Esophagus squamous epithelium (tissue), 5 donors: ENCODE measurements around the gene HOXC9. TPM values are rescaled to one million over a fixed set of nuclear protein-coding genes. Genes with fewer than 3 reads are reported as not detected.

Source experiments
- DNase-seq: peaks from one replicate; lab custom pipeline; 2025; lab: John Stamatoyannopoulos, UW
- H3K27ac ChIP-seq, 4 donors: fragments of 200-600 bp; sonication (generic); one replicate each; pipeline ENCODE4 v1.5.1; 2016 to 2019; ENCODE audit warnings: mild to moderate bottlenecking in 1 of 4
- H3K27me3 ChIP-seq, 4 donors: fragments of 200-600 bp; sonication (generic); 1 replicate in 3 of 4; 2 replicates in 1 of 4; pipeline versions ENCODE4 v1.5.1 to v1.6.0; 2017 to 2021; ENCODE audit warnings: antibody characterized with exemption in 1 of 4
- H3K36me3 ChIP-seq, 3 donors: fragments of 200-600 bp; sonication (generic); one replicate each; pipeline ENCODE4 v1.5.1; 2016 to 2019
- H3K4me1 ChIP-seq, 3 donors: fragments of 200-600 bp; sonication (generic); one replicate each; pipeline ENCODE4 v1.5.1; 2017 to 2019
- H3K4me3 ChIP-seq, 4 donors: fragments of 200-600 bp; sonication (generic); 1 replicate in 3 of 4; 2 replicates in 1 of 4; pipeline ENCODE4 v1.5.1; 2016 to 2019; ENCODE audit warnings: mild to moderate bottlenecking in 2 of 4, moderate library complexity in 1 of 4
- H3K9me3 ChIP-seq, 3 donors: fragments of 200-600 bp; sonication (generic); one replicate each; pipeline ENCODE4 v1.5.1; 2016 to 2019
- CTCF ChIP-seq, 6 experiments: fragments of 450-650 bp in 4 of 6; fragments of 200-600 bp in 2 of 6; sonication (generic) in 2 of 6; IDR thresholded peaks; one replicate each; pipeline ENCODE4 v1.5.1; 2016 to 2019; ENCODE audit warnings: antibody characterized with exemption in 6 of 6, mild to moderate bottlenecking in 4 of 6, moderate library complexity in 4 of 6
- POLR2A ChIP-seq, 4 donors: fragments of 450-650 bp; IDR thresholded peaks; one replicate each; pipeline ENCODE4 v1.6.1; 2017; ENCODE audit warnings: antibody characterized with exemption in 4 of 4, mild to moderate bottlenecking in 4 of 4, moderate library complexity in 3 of 4
- WGBS, 2 donors: methylation state at CpG; one replicate each; pipeline ENCODE4 v1.1.5; 2018; 5-methylcytosine and 5-hydroxymethylcytosine counted together
- intact Hi-C: fragments of 100-400 bp; cut with DNase I; formaldehyde crosslinking; loops from one replicate; pipeline ENCODE4 v1.15.0; 2022
- total RNA-seq, 4 donors: library from RNA; depleted of rRNA; stranded (reverse); fragments of >200 nt; gene quantifications; one replicate each; pipeline ENCODE4 v1.1.0, GENCODE V29; 2016
- donor health status: DM: yes; HTN: yes; CAD: no.

HOXC9 gene
- total RNA-seq, 4 donors from 2014 or later, result 1.5 TPM; not detected in 3

- no peak for DNase-seq
- Histone ChIP-seq H3K27ac (no peak overlapping the region), H3K4me1 (peaks cover 5 to 48% (median 5%) of the 10 kb centered on the region in 3 donors), H3K4me3 (no peak overlapping the region), H3K27me3 (peaks cover 60 to 100% (median 73%) of the 10 kb centered on the region in 4 donors), H3K9me3 (no peaks in the 10 kb centered on the region), H3K36me3 (no peaks in the 10 kb centered on the region)
- intact Hi-C loops, result no loop called here
- TF ChIP-seq CTCF (IDR thresholded peaks at IDR 0.05) (no peak), POLR2A (IDR thresholded peaks at IDR 0.05) (no peak)
- WGBS, 2 donors, result 0 to 8% methylated on average over 2 to 5 of the region's 13 CpGs
Measured at GRCh38 chr12:53952335-53952694, 47.6 kb upstream of the HOXC9 start.

GRCh38 chr12:53952871-53953734 lies 46.9 kb upstream of the HOXC9 start:
- no peak for DNase-seq
- H3K36me3 ChIP-seq, result no peaks in the 10 kb centered on the region
- peaks cover 5 to 48% (median 5%) of the 10 kb centered on the region in 3 donors for H3K4me1 ChIP-seq
- H3K9me3 ChIP-seq, result no peaks in the 10 kb centered on the region
- WGBS, 2 donors, result 13 to 14% methylated on average over 26 to 30 of the region's 38 CpGs
- peaks cover 60 to 100% (median 74%) of the 10 kb centered on the region in 4 donors for H3K27me3 ChIP-seq
- intact Hi-C loops, result no loop called here
- H3K27ac ChIP-seq, result no peak overlapping the region
- peak overlapping the region in 1 of 4 donors; percentile 15 for H3K4me3 ChIP-seq
- TF ChIP-seq POLR2A (IDR thresholded peaks at IDR 0.05) (no peak), CTCF (IDR thresholded peaks at IDR 0.05) (no peak)

GRCh38 chr12:53953831-53954693 lies 45.9 kb upstream of the HOXC9 start:
- H3K9me3 ChIP-seq, result no peaks in the 10 kb centered on the region
- H3K4me3 ChIP-seq, result no peak overlapping the region
- DNase-seq, result no peak
- intact Hi-C loops, result no loop called here
- no peak overlapping the region for H3K27ac ChIP-seq
- H3K36me3 ChIP-seq, result no peaks in the 10 kb centered on the region
- H3K4me1 ChIP-seq, result peaks cover 5 to 48% (median 5%) of the 10 kb centered on the region in 3 donors
- TF ChIP-seq POLR2A (IDR thresholded peaks at IDR 0.05), result no peak
- no peak for TF ChIP-seq CTCF (IDR thresholded peaks at IDR 0.05)
- H3K27me3 ChIP-seq, result peaks cover 60 to 100% (median 78%) of the 10 kb centered on the region in 4 donors
- 6 to 11% methylated on average over 16 to 17 of the region's 19 CpGs for WGBS, 2 donors

GRCh38 chr12:53954694-53955035 lies 45.3 kb upstream of the HOXC9 start, which contains the start of gene HOXC12:
Gene HOXC12 (plus strand): TSS chr12:53954903. CDS start chr12:53954930, 27 bp downstream.
- TF ChIP-seq POLR2A (IDR thresholded peaks at IDR 0.05), result no peak
- no peak for TF ChIP-seq CTCF (IDR thresholded peaks at IDR 0.05)
- intact Hi-C loops, result no loop called here
- Histone ChIP-seq H3K4me1 (peaks cover 5 to 48% (median 5%) of the 10 kb centered on the region in 3 donors), H3K36me3 (no peaks in the 10 kb centered on the region), H3K27ac (no peak within 1 kb of the TSS), H3K9me3 (no peaks in the 10 kb centered on the region), H3K27me3 (peaks cover 55 to 100% (median 77%) of the 10 kb centered on the region in 4 donors), H3K4me3 (no peak within 1 kb of the TSS)
- no peak for DNase-seq
- 1 to 6% methylated on average over 7 to 8 of the region's 20 CpGs for WGBS, 2 donors
